CD4-positive, alpha-beta T cell treated with Interleukin-12 subunit alpha and Interleukin-12 subunit beta, for 1 hour (primary cell): ENCODE results near the gene TMEM145.

ENCODE experiments used
- DNase-seq: peaks from one replicate; pipeline ENCODE4 v3.0.0-alpha.2; 2020

The TMEM145 gene

DNA sequence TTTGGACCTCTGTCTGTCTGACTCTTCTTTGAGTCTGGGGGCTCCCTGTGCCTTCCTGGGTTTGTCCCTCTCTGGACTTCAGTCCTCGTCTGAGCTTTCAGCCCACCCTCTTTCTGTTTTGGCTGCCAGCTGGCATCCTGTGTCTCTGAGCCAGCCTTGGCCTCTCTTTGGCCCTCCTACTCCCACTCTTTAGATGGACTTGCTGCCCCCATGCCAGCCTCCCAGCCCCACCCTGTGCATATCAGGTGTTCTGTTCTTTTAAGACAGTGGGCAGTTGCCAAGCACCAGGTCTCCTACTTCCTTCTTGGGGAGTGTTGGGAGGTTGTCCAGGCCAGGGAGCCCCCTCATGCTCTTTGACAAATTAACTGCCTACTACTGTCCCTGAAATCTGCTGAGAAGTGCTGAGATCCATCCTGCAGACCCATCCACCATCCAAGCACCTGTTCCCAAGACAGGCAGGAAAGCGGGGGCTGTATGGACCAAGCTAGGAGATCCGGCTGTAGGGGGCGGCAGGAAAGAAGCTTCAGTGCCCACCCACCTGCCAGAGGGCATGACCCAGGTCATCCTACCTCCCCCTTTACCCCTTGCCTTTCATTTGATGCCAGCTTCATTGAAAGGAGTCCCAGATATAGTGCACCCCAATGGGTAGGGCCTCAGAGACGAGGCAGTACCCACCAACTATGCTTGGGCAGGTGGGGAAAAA, 34.5 kb upstream of the TMEM145 start:
- DNase-seq: no peak

GRCh38 chr19:42279155-42279901, 33.8 kb upstream of the TMEM145 start:
- DNase-seq: no peak

DNA sequence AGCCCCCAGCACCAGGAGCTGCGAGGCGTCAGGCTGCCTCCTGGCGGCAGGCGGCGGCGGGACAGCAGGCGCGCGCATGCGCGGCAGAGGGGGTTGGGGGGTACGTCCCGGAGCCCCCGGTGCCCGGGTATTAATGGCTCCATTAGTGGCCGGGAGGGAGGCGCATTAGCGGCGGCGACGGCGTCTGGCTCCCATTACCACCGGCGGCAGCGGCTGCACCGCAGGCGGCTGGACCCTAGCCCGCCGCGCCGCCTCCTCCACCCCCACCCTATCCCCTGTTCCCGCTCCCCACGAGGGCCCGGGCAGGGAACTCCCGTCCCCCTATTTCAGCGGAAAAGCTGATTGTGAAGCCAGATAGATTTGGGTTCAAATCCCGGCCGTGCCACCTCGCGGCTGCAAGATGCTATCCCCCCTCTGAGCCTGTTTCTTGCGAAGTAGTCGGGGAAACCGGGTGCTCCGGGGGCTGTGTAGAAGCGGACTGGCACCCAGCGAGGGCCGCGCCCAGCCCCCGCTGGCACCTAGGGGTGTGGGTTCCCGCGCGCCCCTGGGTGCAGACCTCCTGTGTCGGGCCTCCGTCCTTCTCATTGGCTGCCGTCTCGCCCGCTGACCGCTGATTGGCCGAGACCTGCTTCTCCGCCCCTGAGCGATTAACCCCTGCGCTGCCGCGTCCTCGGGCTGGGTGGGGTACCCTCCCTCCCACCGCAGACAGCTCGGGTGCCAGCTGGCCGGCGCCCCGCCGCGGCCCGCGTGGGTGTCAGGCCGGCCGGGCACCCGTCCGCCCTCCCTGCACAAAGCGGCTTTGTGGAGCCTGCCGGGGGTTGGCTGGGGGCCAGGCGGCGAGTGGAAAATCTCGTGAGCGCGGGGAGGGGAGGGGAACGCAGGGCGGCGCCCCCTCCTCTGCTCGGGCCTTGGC, 33.0 kb upstream of the TMEM145 start:
- peak; percentile 92 for DNase-seq

DNA sequence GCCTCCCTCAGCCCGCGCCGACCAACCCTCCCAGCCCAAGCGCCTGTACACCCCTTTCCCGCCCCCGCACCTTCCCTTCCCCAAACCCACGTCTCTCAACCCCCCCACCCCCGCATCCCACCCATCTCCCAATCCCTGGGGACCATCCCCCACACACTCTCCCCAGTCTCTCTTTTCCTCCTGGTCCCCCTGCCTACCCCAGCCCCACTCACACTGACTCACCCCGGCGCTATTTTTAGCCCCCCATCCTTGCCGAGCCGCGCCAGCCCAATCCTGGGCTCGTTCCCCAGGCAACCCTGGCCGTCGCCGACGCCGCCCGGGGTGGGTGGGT, 32.3 kb upstream of the TMEM145 start:
- DNase-seq: no peak

DNA sequence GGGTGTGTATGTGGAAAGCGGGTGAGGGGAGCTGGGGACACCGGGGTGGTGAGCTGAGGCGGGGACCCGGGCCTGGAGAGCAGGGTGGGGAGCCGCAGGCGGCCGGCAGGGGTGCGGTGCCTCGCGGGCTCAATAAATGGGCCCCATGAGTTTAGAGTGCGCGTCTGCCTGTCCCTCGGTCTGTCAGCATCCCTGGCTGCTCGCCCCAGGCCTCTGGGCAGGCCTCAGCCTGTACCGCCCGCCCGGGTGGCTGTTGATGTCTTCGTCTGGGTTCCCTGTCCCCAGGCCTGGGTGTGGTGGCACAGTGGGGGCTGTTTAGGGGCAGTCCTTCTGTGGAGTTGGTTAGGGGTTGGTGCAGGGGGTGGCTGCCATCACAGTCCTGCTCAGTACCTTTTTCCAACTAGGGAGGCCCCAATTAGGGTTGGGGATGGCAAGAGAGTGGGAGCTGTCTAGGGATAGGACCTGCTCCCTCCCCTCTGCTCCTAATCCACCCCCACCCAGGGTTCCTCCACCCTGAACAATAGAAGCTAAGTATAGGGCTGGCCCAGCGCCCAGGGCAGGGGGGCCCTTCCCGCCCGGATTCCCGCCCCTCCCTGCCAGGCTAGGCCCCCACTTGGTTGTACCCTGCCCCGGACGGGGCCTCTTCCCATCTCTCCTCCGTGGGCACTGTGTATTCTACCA, 31.8 kb upstream of the TMEM145 start:
- peak; percentile 41 for DNase-seq

- no peak for DNase-seq
Observed at GRCh38 chr19:42281827-42282762, 31.0 kb upstream of the TMEM145 start.

- DNase-seq: no peak
Observed at GRCh38 chr19:42282819-42283187, 30.3 kb upstream of the TMEM145 start.

- DNase-seq: peak; percentile 97
Observed at GRCh38 chr19:42283188-42284065, 29.7 kb upstream of the TMEM145 start.

DNA sequence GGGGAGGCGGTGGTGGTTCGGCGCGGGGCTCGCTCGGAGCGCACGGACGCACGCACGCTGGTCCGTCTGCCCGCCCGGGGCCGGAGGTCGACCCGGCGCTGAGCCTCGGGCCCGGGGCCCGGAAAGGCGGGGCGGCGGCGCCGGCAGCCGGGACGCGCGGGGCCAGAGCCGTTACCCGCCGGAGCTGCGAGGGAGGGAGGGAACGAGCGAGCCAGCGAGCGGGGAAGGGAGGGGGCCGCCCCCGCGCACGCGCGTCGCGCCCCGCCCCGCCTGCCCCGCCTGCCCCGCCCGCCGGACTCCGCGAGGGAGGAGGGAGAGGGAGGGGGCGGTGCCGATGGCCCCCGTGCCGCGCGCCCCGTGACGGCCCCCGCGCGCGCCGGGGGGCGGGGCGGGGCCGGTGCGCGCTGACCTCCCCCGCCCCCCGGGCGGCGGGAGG, 29.0 kb upstream of the TMEM145 start:
- DNase-seq: peak; percentile 93

GRCh38 chr19:42284591-42285341, 28.3 kb upstream of the TMEM145 start:
- peak; percentile 33 for DNase-seq

DNA sequence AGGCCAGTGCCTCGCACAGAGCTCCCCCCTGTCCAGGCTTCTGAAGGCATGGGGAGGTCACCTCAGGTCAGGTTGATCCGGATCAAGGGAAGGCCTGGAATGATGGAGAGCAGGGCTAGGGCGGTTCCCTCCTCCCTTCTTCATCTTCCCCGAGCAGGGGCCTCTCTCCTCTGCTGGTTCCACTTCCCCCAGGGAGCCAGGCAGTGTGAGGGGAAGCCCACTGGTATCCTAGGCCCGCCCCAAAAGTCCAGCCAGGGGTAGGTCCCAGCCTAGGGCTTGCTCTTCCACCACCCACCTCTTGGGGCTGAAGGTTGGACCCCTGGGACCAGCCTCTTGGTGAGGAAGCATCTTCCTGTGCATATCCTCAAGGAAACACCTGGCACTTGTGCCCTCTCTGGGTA, 27.6 kb upstream of the TMEM145 start:
- DNase-seq: no peak

DNA sequence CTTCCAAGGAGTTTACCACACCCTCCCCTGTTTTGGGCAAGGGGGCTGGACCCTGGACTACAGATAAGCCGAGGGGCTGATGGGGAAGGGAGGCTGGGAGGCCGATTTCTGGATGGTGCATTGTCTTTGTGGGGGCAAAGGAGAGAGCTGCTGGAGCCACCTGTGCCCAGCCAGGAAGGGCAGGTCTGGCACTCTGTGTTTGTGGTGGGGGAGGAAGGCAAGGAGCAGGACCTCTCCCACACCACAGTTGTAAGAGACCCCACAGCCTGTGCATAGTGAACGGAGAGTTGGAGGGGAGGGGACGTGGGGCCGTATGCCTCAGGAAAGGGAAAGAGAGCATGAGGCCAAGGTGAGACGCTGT, 27.1 kb upstream of the TMEM145 start:
- no peak for DNase-seq

DNA sequence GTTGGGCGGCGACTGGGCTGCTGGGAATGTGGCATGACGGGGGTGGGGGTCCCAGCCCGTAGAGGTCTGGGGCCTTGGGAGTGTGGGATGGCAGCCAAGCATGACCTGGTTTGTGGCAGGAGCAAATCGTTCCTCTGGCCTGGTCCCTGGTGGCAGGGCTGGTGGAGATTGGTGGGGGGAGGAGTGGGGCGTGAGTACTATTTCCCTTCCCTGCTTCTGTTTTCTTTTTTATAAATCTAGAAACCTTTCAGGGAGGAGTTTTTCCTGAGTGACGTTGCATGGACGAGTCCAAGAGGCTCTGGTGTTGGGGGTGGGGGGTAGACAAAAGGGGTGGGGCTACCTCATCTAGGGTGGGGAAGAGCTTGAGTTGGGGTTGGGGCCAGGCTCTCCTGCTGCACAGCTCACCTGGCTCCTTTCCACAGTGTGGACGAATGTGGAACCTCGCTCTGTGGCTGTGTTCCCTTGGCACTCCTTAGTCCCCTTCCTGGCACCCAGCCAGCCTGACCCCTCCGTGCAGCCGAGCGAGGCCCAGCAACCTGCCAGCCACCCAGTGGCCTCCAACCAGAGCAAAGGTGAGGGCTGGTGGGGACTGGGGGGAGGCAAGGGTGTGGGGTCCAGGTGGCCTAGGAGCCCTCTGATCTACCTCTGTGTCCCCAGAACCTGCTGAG, 26.6 kb upstream of the TMEM145 start:
- DNase-seq: no peak

GRCh38 chr19:42287017-42287826, 25.9 kb upstream of the TMEM145 start:
- DNase-seq: no peak

GRCh38 chr19:42287827-42288107, 25.3 kb upstream of the TMEM145 start:
- no peak for DNase-seq

DNA sequence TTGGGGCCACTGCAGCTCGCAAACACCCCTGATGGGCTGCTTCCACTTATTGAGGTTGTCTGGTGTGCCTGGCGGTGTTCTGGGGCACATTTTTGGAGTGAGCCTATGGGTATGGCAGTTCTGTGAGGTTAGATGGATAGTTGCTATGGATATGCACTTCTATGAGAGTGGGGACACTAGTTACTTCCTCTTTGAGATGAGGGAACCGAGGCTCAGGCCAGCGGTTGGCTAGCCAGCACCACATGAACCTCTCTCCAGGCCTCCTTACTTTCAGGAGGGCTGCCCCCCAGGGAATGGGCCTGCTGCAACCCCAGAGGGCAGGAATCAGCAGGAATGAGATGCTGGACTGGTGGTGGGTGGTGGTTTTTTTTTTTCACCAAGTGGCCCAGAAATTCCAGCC, 24.7 kb upstream of the TMEM145 start:
- DNase-seq: no peak

DNA sequence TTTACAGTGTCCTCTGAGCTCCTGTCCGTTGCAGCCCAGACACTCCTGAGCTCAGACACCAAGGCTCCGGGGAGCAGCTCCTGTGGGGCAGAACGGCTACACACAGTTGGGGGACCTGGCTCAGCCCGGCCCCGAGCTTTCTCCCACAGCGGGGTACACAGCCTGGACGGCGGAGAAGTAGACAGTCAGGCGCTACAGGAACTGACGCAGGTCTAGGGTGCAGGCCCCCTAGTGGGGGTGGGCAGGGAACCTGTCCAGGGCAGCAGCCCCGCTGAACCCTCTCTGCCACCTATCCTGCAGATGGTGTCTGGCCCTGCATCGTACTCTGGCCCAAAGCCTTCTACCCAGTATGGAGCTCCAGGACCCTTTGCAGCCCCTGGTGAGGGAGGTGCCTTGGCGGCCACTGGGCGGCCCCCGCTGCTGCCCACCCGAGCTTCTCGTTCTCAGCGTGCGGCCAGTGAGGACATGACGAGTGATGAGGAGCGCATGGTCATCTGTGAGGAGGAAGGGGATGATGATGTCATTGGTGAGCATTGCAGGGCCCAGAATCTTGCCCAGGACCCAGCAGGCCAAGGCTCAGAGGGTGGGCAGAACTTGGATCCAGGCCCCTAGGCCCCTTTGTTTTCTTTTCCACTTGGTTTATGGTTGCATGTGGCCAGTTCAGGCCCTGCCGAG, 24.1 kb upstream of the TMEM145 start:
- no peak for DNase-seq

GRCh38 chr19:42289556-42290041, 23.5 kb upstream of the TMEM145 start:
- DNase-seq: no peak
